Stimulated activated CD8-positive, alpha-beta memory T cell treated with anti-CD3 and anti-CD28 coated beads, Interleukin-15, amount 100 ng/mL, for 4 hours (primary cell): Measurements from ENCODE around the gene SPATA46.

Experiments
- DNase-seq, 2 donors: peaks; one replicate each; pipeline ENCODE4 v3.0.0-alpha.2; 2020; ENCODE audit warnings: low read depth in 2 of 2

Gene SPATA46

GRCh38 chr1:162374406-162374805 lies 2.2 kb downstream of the SPATA46 start:
- no peak for DNase-seq

GRCh38 chr1:162373541-162374260 lies 3.0 kb downstream of the SPATA46 start:
- no peak for DNase-seq

- no peak for DNase-seq
These were observed 3.6 kb downstream of the SPATA46 start for GRCh38 chr1:162373072-162373427.

- DNase-seq: no peak
These were observed 4.2 kb downstream of the SPATA46 start for GRCh38 chr1:162372159-162373071.

GRCh38 chr1:162371611-162372010 lies 5.0 kb downstream of the SPATA46 start:
- DNase-seq: no peak

GRCh38 chr1:162370721-162371120 lies 5.9 kb downstream of the SPATA46 start:
- no peak for DNase-seq

GRCh38 chr1:162370161-162370560 lies 6.5 kb downstream of the SPATA46 start:
- DNase-seq: no peak

GRCh38 chr1:162369571-162369970 lies 7.1 kb downstream of the SPATA46 start:
- no peak for DNase-seq

GRCh38 chr1:162368451-162368850 lies 8.2 kb downstream of the SPATA46 start:
- DNase-seq: no peak

- no peak for DNase-seq
These were observed 8.9 kb downstream of the SPATA46 start for GRCh38 chr1:162367772-162368171.

GRCh38 chr1:162367073-162367472 lies 9.6 kb downstream of the SPATA46 start:
- no peak for DNase-seq

GRCh38 chr1:162366671-162367070 lies 10.0 kb downstream of the SPATA46 start:
- DNase-seq: no peak

- DNase-seq: no peak
These were observed 10.5 kb downstream of the SPATA46 start for GRCh38 chr1:162366149-162366548.

- DNase-seq: no peak
These were observed 11.2 kb downstream of the SPATA46 start for GRCh38 chr1:162365284-162366020.

GRCh38 chr1:162364498-162364897 lies 12.2 kb downstream of the SPATA46 start:
- no peak for DNase-seq

- DNase-seq: no peak
These were observed 12.8 kb downstream of the SPATA46 start for GRCh38 chr1:162363823-162364222.

- no peak for DNase-seq
These were observed 15.3 kb downstream of the SPATA46 start for GRCh38 chr1:162361349-162361748.

GRCh38 chr1:162360874-162361260 lies 15.8 kb downstream of the SPATA46 start:
- DNase-seq: no peak

GRCh38 chr1:162360237-162360873 lies 16.3 kb downstream of the SPATA46 start:
- no peak for DNase-seq

- DNase-seq: no peak
These were observed 17.0 kb downstream of the SPATA46 start for GRCh38 chr1:162359523-162360236.

- DNase-seq: no peak
These were observed 17.7 kb downstream of the SPATA46 start for GRCh38 chr1:162358928-162359327.
